ENCODE measurements around the gene MYEF2. TPM values are rescaled to one million over a fixed set of nuclear protein-coding genes. Genes with fewer than 3 reads are reported as not detected.

Gene MYEF2
- total and polyA plus RNA-seq, 2 of the 13 experiments (the other 11 are each of a cell fraction or from before 2014, with no cell fraction given): 10.3 to 10.5 TPM

DNA sequence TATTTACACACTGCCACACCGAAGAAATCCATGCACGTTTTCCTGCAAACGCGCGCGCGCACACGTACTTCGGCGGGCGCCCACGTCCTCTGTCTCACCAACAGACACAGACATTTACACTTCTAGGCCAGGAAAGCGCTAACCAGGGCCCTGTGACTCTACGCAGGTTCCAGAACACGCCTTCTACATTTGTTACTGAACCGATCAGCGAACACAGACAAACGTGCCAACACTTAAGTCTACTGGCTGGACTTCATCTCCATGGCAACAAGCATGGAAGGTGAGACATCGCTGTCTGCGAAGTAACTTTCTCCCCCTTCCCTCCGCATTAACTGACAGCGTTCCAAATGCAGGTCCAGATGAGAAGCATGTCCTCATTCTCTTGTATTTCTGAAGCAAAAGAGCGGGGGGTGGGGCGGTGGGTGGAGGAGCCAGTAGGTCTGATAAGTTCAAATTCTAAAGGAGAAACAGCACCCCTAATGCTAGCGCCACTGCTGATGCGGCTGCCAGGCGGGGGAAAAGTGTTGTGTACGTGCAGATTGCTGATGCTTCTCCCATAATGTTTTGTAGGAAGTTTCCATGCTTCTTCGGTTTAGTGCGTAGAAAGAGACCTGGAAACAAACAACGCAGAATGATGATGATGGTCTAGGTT, 13.6 kb upstream of the MYEF2 start, which contains the start of gene CTXN2:
Gene CTXN2 (plus strand): TSS at position 92 of the 652 bp plus-strand sequence. CDS start 9,636 bp downstream, outside the sequence.
- 55% methylated on average over 31 of the region's 31 CpGs for WGBS (ENCODE audit: low lambda C conversion rate)
- H3K27me3 ChIP-seq (ENCODE audit: control insufficient read depth in 1 of 2, insufficient read depth in 2 of 2, low read length in 2 of 2): no peaks in the 10 kb centered on the region; a peak in 1 of 5 replicates
- in situ Hi-C loops (cut with HindIII; ENCODE audit: extremely low pct_ligation_motif_present, low pct_unique_long_range_greater_than_20kb): no loop called here
- no peaks in the 10 kb centered on the region for H4K20me1 ChIP-seq (ENCODE audit: insufficient read depth, low read length)
- TF ChIP-seq ZFAT (CRISPR knock-in tag; conservative IDR thresholded peaks at IDR 0.05): no peak
- no peak for TF ChIP-seq ZNF451 (CRISPR knock-in tag; IDR thresholded peaks at IDR 0.05)
- TF ChIP-seq ZNF747 (CRISPR knock-in tag; IDR thresholded peaks at IDR 0.05; ENCODE audit: borderline replicate concordance): no peak
- intact Hi-C loops (cut with micrococcal nuclease; ENCODE audit: unreplicated experiment): no loop called here
- no peaks in the 10 kb centered on the region for H3K9me3 ChIP-seq (ENCODE audit: low read length)
- CTCF ChIA-PET (ENCODE audit: low intra/inter-chr PET ratio, low total read pairs): no interaction called here
- BruUV-seq (replicated peaks): no TSS peak
- H3K27ac ChIP-seq (ENCODE audit: extremely low read length, insufficient read depth, low read length): no peak within 1 kb of the TSS
- H3K4me3 ChIP-seq (replicated peaks in 1 of 3; ENCODE audit: insufficient read depth in 1 of 3, low read depth in 2 of 3, low read length in 3 of 3): no peak within 1 kb of the TSS
- DNase-seq (ENCODE audit: low spot score): no peak
- H3K9ac ChIP-seq (ENCODE audit: insufficient read depth, low read depth, low read length): no peak within 1 kb of the TSS
- no peak within 1 kb of the TSS for H2AFZ ChIP-seq (ENCODE audit: low read length)
- H3K79me2 ChIP-seq (ENCODE audit: insufficient read depth, low read length): no peaks in the 10 kb centered on the region
- no peaks in the 10 kb centered on the region for H3K4me1 ChIP-seq (ENCODE audit: insufficient read depth, low read length)
- H3K36me3 ChIP-seq (replicated peaks in 1 of 2; ENCODE audit: control insufficient read depth in 1 of 2, insufficient read depth in 2 of 2, low read length in 2 of 2): no peaks in the 10 kb centered on the region
- POLR2A ChIA-PET: no interaction called here
- FAIRE-seq: no peak
- H3K4me2 ChIP-seq (ENCODE audit: low read depth, low read length): no peak within 1 kb of the TSS
- ATAC-seq: no peak

DNA sequence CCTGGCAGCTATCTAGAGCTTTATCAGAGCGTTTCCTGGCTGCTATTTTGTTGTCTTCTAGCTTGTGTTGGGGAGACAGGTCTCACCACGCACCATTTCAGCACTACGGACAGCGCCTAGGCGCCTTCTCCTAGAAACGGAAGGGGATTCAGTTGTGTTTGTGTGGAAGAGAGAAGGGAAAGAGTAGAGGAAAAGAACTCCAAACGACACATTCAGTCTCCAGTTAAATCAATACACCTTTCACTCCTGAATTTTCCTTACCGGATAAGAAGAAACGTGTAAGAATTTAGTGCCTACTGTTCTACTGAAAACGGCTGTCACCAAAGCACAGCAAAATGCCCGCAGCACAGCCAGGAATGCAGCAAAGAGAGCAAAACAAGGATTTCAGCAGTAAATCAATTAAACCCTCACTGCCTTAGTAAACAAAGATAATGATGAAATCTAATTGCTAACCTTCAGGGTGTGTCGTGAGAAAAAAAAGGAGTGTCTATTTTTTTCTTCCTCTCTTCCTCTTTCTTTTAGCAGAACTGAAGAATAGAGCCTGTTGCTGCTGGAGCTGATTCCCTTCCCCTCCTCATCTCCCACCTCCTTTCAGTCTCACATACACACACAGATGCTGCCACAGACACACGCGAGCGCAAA, 13.0 kb upstream of the MYEF2 start:
- H3K4me3 ChIP-seq (replicated peaks in 1 of 3; ENCODE audit: insufficient read depth in 1 of 3, low read depth in 2 of 3, low read length in 3 of 3): no peak overlapping the region
- no peaks in the 10 kb centered on the region for H3K36me3 ChIP-seq (replicated peaks in 1 of 2; ENCODE audit: control insufficient read depth in 1 of 2, insufficient read depth in 2 of 2, low read length in 2 of 2)
- intact Hi-C loops (cut with micrococcal nuclease; ENCODE audit: unreplicated experiment): no loop called here
- H3K9ac ChIP-seq (ENCODE audit: insufficient read depth, low read depth, low read length): no peak overlapping the region
- no peaks in the 10 kb centered on the region for H3K79me2 ChIP-seq (ENCODE audit: insufficient read depth, low read length)
- no peaks in the 10 kb centered on the region; a peak in 1 of 5 replicates for H3K27me3 ChIP-seq (ENCODE audit: control insufficient read depth in 1 of 2, insufficient read depth in 2 of 2, low read length in 2 of 2)
- no peaks in the 10 kb centered on the region for H3K9me3 ChIP-seq (ENCODE audit: low read length)
- no peaks in the 10 kb centered on the region for H4K20me1 ChIP-seq (ENCODE audit: insufficient read depth, low read length)
- no peaks in the 10 kb centered on the region for H3K4me1 ChIP-seq (ENCODE audit: insufficient read depth, low read length)
- FAIRE-seq (no peak), DNase-seq (ENCODE audit: low spot score) (peak; percentile 30), ATAC-seq (peak; percentile 56; the same call in 1 of the 3 replicates)
- no TSS peak for BruUV-seq (replicated peaks)
- POLR2A ChIA-PET: no interaction called here
- no peak overlapping the region for H3K4me2 ChIP-seq (ENCODE audit: low read depth, low read length)
- in situ Hi-C loops (cut with HindIII; ENCODE audit: extremely low pct_ligation_motif_present, low pct_unique_long_range_greater_than_20kb): no loop called here
- no peak overlapping the region for H3K27ac ChIP-seq (ENCODE audit: extremely low read length, insufficient read depth, low read length)
- CTCF ChIA-PET (ENCODE audit: low intra/inter-chr PET ratio, low total read pairs): no interaction called here
- WGBS (ENCODE audit: low lambda C conversion rate): 39% methylated on average over 15 of the region's 15 CpGs
- no peak overlapping the region for H2AFZ ChIP-seq (ENCODE audit: low read length)
- TF ChIP-seq, protein P1, sequence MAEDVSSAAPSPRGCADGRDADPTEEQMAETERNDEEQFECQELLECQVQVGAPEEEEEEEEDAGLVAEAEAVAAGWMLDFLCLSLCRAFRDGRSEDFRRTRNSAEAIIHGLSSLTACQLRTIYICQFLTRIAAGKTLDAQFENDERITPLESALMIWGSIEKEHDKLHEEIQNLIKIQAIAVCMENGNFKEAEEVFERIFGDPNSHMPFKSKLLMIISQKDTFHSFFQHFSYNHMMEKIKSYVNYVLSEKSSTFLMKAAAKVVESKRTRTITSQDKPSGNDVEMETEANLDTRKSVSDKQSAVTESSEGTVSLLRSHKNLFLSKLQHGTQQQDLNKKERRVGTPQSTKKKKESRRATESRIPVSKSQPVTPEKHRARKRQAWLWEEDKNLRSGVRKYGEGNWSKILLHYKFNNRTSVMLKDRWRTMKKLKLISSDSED (CRISPR knock-in tag; IDR thresholded peaks at IDR 0.05): no peak
- TF ChIP-seq KAT8 (CRISPR knock-in tag; IDR thresholded peaks at IDR 0.05) (0 out of 2 replicates have a peak, but pooled peaks have one; percentile 29), ZNF619 (CRISPR knock-in tag; IDR thresholded peaks at IDR 0.05) (no peak), ARNT2 (CRISPR knock-in tag; IDR thresholded peaks at IDR 0.05; ENCODE audit: low read depth) (0 out of 2 replicates have a peak, but pooled peaks have one; percentile 49), ZNF816 (CRISPR knock-in tag; IDR thresholded peaks at IDR 0.05; ENCODE audit: borderline replicate concordance) (peak; percentile 50; the same call in 1 of the 2 replicates), MTF1 (CRISPR knock-in tag; IDR thresholded peaks at IDR 0.05) (no peak), IRF2 (CRISPR knock-in tag; IDR thresholded peaks at IDR 0.05) (no peak), TBP (CRISPR knock-in tag; IDR thresholded peaks at IDR 0.05) (no peak), ZNF207 (IDR thresholded peaks at IDR 0.05; ENCODE audit: borderline replicate concordance) (no peak), KLF6 (CRISPR knock-in tag; IDR thresholded peaks at IDR 0.05) (peak; percentile 86; the same call in 1 of the 2 replicates), ZNF724P (CRISPR knock-in tag; IDR thresholded peaks at IDR 0.05; ENCODE audit: borderline replicate concordance) (no peak), SMYD3 (CRISPR knock-in tag; IDR thresholded peaks at IDR 0.05) (no peak), BRCA1 (CRISPR knock-in tag; IDR thresholded peaks at IDR 0.05) (0 out of 2 replicates have a peak, but pooled peaks have one; percentile 54), CBX2 (IDR thresholded peaks at IDR 0.05; ENCODE audit: low read depth, low read length) (no peak), CBX2 (CRISPR knock-in tag; IDR thresholded peaks at IDR 0.05; ENCODE audit: low read depth) (no peak)
- TF ChIP-seq, protein P2, sequence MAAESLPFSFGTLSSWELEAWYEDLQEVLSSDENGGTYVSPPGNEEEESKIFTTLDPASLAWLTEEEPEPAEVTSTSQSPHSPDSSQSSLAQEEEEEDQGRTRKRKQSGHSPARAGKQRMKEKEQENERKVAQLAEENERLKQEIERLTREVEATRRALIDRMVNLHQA (CRISPR knock-in tag; IDR thresholded peaks at IDR 0.05): no peak
